GM19397 (cell line): Measurements from ENCODE around the gene TMEM205.
"Not testable (repeated sequence)": the region's sequence is repeated elsewhere in the genome, so short reads cannot be mapped to it uniquely, and the experiment has no call there.

ENCODE experiments used
- ATAC-seq: cut with Tn5 transposase; IDR thresholded peaks from one replicate; pipeline ENCODE4 v1.9.1; 2021; ENCODE audit warnings: mild to moderate bottlenecking, moderate library complexity; ENCODE audit not compliant: unreplicated experiment

TMEM205 gene

GRCh38 chr19:11373166-11373884 is 27.3 kb upstream of the TMEM205 start:
- ATAC-seq: no peak

- no peak for ATAC-seq
Measured at GRCh38 chr19:11370744-11371143, 24.7 kb upstream of the TMEM205 start.

GRCh38 chr19:11367528-11367927 is 21.5 kb upstream of the TMEM205 start:
- no peak for ATAC-seq

GRCh38 chr19:11365557-11366117 is 19.6 kb upstream of the TMEM205 start:
- no peak for ATAC-seq

- ATAC-seq: no peak
Measured at GRCh38 chr19:11364935-11365334, 18.9 kb upstream of the TMEM205 start.

- no peak for ATAC-seq
Measured at GRCh38 chr19:11364296-11364904, 18.3 kb upstream of the TMEM205 start.

- ATAC-seq: no peak
Measured at GRCh38 chr19:11363881-11364280, 17.8 kb upstream of the TMEM205 start.

- ATAC-seq: no peak
Measured at GRCh38 chr19:11361771-11362731, 16.0 kb upstream of the TMEM205 start.

GRCh38 chr19:11361037-11361770 is 15.1 kb upstream of the TMEM205 start:
- ATAC-seq: no peak

GRCh38 chr19:11359421-11359820 is 13.4 kb upstream of the TMEM205 start:
- no peak for ATAC-seq

- no peak for ATAC-seq
Measured at GRCh38 chr19:11356676-11357550, 10.8 kb upstream of the TMEM205 start.

GRCh38 chr19:11356074-11356397 is 10.0 kb upstream of the TMEM205 start:
- no peak for ATAC-seq

- peak; percentile 68 for ATAC-seq
Measured at GRCh38 chr19:11355160-11356073, 9.3 kb upstream of the TMEM205 start, which contains the start of gene PLPPR2. Gene PLPPR2, plus strand, starts transcription at chr19:11355432. Its CDS starts 2,242 bp downstream, at chr19:11357674.

- not testable (repeated sequence) for ATAC-seq
Measured at GRCh38 chr19:11354102-11354501, 8.0 kb upstream of the TMEM205 start.

- ATAC-seq: no peak
Measured at GRCh38 chr19:11349171-11349570, 3.1 kb upstream of the TMEM205 start.

- ATAC-seq: no peak
Measured at GRCh38 chr19:11347546-11348039, 1.5 kb upstream of the TMEM205 start.

- ATAC-seq: no peak
Measured at GRCh38 chr19:11345122-11345803, 805 bp downstream of the TMEM205 start.

- no peak for ATAC-seq
Measured at GRCh38 chr19:11342429-11342828, 3.6 kb downstream of the TMEM205 start.
